GM19043 (cell line): ENCODE measurements around the gene CEP131.
"Not testable (repeated sequence)": the region's sequence is repeated elsewhere in the genome, so short reads cannot be mapped to it uniquely, and the experiment has no call there.

ENCODE experiments used
- ATAC-seq: cut with Tn5 transposase; IDR thresholded peaks from one replicate; pipeline ENCODE4 v1.9.1; 2021; ENCODE audit warnings: low read depth; ENCODE audit not compliant: unreplicated experiment

CEP131 gene

GRCh38 chr17:81228834-81229665 is 6.3 kb upstream of the CEP131 start:
- no peak for ATAC-seq

- no peak for ATAC-seq
These were observed 5.7 kb upstream of the CEP131 start for GRCh38 chr17:81228420-81228819.

GRCh38 chr17:81227630-81228029 is 4.9 kb upstream of the CEP131 start:
- ATAC-seq, result not testable (repeated sequence)

GRCh38 chr17:81223762-81224130 is 981 bp upstream of the CEP131 start:
- ATAC-seq, result no peak

GRCh38 chr17:81222620-81222905 is 202 bp downstream of the CEP131 start:
- ATAC-seq, result no peak

GRCh38 chr17:81221842-81222619 is 734 bp downstream of the CEP131 start:
- ATAC-seq, result no peak

- ATAC-seq, result no peak
These were observed 1.4 kb downstream of the CEP131 start for GRCh38 chr17:81221371-81221841.

- no peak for ATAC-seq
These were observed 3.1 kb downstream of the CEP131 start for GRCh38 chr17:81219476-81220180.

- ATAC-seq, result no peak
These were observed 3.8 kb downstream of the CEP131 start for GRCh38 chr17:81218991-81219390.

GRCh38 chr17:81218459-81218858 is 4.3 kb downstream of the CEP131 start:
- no peak for ATAC-seq

GRCh38 chr17:81217491-81217890 is 5.3 kb downstream of the CEP131 start:
- no peak for ATAC-seq

- no peak for ATAC-seq
These were observed 8.8 kb downstream of the CEP131 start for GRCh38 chr17:81213978-81214377.

GRCh38 chr17:81212365-81212764 is 10.4 kb downstream of the CEP131 start:
- ATAC-seq, result no peak

- ATAC-seq, result no peak
These were observed 11.9 kb downstream of the CEP131 start for GRCh38 chr17:81210868-81211267.

- no peak for ATAC-seq
These were observed 12.3 kb downstream of the CEP131 start for GRCh38 chr17:81210466-81210865.

GRCh38 chr17:81209141-81209540 is 13.6 kb downstream of the CEP131 start:
- no peak for ATAC-seq

GRCh38 chr17:81208651-81209050 is 14.1 kb downstream of the CEP131 start:
- ATAC-seq, result no peak

GRCh38 chr17:81207610-81208581 is 14.9 kb downstream of the CEP131 start:
- ATAC-seq, result no peak

- no peak for ATAC-seq
These were observed 16.1 kb downstream of the CEP131 start for GRCh38 chr17:81206657-81207056.

GRCh38 chr17:81206166-81206565 is 16.6 kb downstream of the CEP131 start:
- ATAC-seq, result no peak
